ENCODE results near the gene ITPR1.

GRCh38 chr3:4741404-4742307 is 248.5 kb downstream of the ITPR1 start:
- TF ChIP-seq EHF (CRISPR knock-in tag; IDR thresholded peaks at IDR 0.05) (peak; percentile 85), RARB (CRISPR knock-in tag; IDR thresholded peaks at IDR 0.05) (0 out of 2 replicates have a peak, but pooled peaks have one; percentile 57), PBX3 (IDR thresholded peaks at IDR 0.05) (no peak), ESRRA (IDR thresholded peaks at IDR 0.05; ENCODE audit: borderline replicate concordance, low read length) (no peak), CTCF (IDR thresholded peaks at IDR 0.05) (no peak), POLR2AphosphoS2 (conservative IDR thresholded peaks at IDR 0.05; ENCODE audit: low read length) (no peak), POLR2A (IDR thresholded peaks at IDR 0.05; ENCODE audit: low read length) (no peak), HOXB13 (CRISPR knock-in tag; IDR thresholded peaks at IDR 0.05; ENCODE audit: low read depth) (peak; percentile 81)
